Kidney glomerular epithelial cell (primary cell): Measurements from ENCODE around the gene ZMIZ2.
"Not testable (repeated sequence)": the region's sequence is repeated elsewhere in the genome, so short reads cannot be mapped to it uniquely, and the experiment has no call there.

Experiments used
- DNase-seq: peaks from one replicate; lab custom pipeline; 2025; lab: John Stamatoyannopoulos, UW

The ZMIZ2 gene

GRCh38 chr7:44798649-44799305, 50.1 kb downstream of the ZMIZ2 start:
- DNase-seq, result no peak

GRCh38 chr7:44799939-44800338, 51.3 kb downstream of the ZMIZ2 start:
- no peak for DNase-seq

GRCh38 chr7:44801890-44802289, 53.2 kb downstream of the ZMIZ2 start:
- no peak for DNase-seq

DNA sequence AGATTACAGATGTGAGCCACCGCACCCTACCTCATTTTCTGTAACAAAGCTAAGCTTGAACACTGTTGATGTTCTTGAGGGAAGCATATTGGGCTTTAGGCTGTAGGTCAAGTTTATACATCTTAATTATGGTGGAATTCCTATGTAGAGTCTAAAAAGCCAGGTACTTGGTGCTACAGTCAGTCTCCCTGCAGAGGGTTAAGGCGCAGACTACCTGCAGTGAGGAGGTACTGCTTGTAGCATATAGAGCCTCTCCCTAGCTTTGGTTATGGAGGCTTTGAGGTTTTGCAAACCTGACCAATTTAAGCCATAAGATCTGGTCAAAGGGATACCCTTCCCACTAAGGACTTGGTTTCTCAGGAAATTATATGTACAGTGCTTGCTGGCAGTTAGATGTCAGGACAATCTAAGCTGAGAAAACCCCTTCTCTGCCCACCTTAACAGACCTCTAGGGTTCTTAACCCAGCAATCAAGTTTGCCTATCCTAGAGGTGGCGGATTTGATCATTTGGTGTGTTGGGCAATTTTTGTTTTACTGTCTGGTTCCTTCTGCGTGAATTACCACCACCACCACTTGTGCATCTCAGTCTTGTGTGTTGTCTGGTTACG, 53.9 kb downstream of the ZMIZ2 start:
- no peak for DNase-seq

DNA sequence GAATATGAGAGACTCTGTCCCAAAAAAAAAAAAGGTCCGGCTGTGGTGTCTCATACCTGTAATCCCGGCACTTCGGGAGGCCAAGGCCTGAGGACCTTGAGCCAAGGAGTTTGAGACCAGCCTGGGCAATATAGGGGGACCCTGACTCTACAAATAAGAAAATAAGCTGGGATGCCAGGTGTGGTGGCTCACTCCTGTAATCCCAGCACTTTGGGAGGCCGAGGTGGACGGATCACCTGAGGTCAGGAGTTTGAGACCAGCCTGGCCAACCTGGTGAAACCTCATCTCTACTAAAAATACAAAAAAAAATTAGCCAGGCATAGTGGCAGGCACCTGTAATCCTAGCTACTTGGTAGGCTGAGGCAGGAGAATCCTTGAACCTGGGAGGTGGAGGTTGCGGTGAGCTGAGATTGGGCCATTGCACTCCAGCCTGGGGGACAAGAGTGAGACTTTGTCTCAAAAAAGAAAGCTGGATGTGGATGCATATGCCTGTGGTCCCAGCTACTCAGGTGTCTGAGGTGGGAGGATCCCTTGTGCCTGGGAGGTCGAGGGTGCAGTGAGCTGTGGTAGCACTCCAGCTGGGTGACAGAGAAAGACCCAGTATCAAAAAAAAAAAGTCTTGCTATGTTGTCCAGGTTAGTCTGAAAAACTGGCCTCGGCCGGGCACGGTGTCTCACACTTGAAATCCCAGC, 55.3 kb downstream of the ZMIZ2 start:
- DNase-seq, result not testable (repeated sequence)

DNA sequence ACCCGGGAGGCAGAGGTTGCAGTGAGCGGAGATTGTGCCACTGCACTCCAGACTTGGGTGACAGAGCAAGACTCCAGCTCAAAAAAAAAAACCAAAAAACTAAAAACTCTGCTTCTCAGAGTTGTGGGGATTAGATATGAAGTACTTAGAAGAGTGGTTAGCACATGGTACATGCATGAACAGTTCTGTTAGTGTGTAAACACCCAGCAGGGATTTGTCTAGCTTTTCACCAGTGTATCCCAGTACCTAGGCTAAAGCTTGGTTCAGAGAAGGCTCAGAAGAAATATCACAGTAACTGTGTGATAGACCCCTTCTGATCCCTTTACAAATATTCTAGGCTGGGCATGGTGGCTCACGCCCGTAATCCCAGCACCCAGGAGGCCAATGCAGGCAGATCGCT, 57.3 kb downstream of the ZMIZ2 start:
- no peak for DNase-seq

- DNase-seq, result no peak
These were observed 60.3 kb downstream of the ZMIZ2 start for GRCh38 chr7:44808914-44809393.

- DNase-seq, result no peak
These were observed 62.4 kb downstream of the ZMIZ2 start for GRCh38 chr7:44811093-44811492.

- DNase-seq, result no peak
These were observed 62.9 kb downstream of the ZMIZ2 start for GRCh38 chr7:44811571-44811970.

GRCh38 chr7:44814919-44815318, 66.3 kb downstream of the ZMIZ2 start:
- no peak for DNase-seq

DNA sequence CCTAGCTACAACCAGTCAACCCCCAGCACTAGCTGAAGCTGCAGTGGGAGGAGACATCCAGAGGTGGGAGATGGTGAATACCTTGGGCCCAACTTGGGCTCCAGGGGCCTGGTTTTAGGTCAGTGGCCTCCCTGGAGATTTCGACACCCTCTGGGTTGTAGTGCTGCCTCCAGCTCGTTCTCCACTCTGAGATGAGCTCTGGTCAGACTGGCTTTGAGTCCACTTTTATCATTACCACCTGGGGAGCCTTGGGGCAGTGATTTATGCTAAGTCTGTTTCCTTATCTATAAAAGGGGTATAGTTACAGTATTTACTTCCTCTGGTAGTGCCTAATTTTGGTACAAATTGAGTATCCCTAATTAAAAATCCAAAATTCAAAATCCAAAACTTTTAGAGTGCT, 70.6 kb downstream of the ZMIZ2 start:
- DNase-seq, result no peak
